H1 (cell line): ENCODE results near the gene CNFN. TPM values are rescaled to one million over a fixed set of nuclear protein-coding genes. Genes with fewer than 3 reads are reported as not detected.

Source experiments
- CTCF ChIA-PET: fragments of 300-600 bp; sonication (Branson Sonifier 250); formaldehyde crosslinking; loops from one replicate; lab custom pipeline; 2021; ENCODE audit not compliant: partially characterized antibody; lab: Charles Lee
- POLR2A ChIA-PET: fragments of 300-600 bp; sonication (Branson Sonifier 250); formaldehyde crosslinking; loops from one replicate; lab custom pipeline; 2021; ENCODE audit warnings: inconsistent platforms; ENCODE audit not compliant: partially characterized antibody; lab: Charles Lee
- DNase-seq, 2 experiments: peaks; one replicate each; pipeline versions ENCODE4 v3.0.0 to v3.0.0-alpha.2; 2010 to 2022; ENCODE audit warnings: low spot score in 2 of 2, low read depth in 1 of 2, mixed read lengths in 1 of 2
- FAIRE-seq: peaks from 2 replicates; lab custom pipeline; 2011; peaks lifted over from hg19 to GRCh38; lab: Jason Lieb, UNC
- H2AFZ ChIP-seq: 2 replicates; pipeline ENCODE4 v1.8.1; 2012; ENCODE audit warnings: low read length, inconsistent platforms
- H2AK5ac ChIP-seq: 2 replicates; pipeline ENCODE4 v1.6.1; 2013; ENCODE audit warnings: low read depth, low read length
- H2BK120ac ChIP-seq: replicated peaks from 2 replicates; pipeline ENCODE3; 2013; ENCODE audit warnings: low read depth, low read length, inconsistent platforms
- H2BK12ac ChIP-seq: 2 replicates; pipeline ENCODE4 v1.6.1; 2013; ENCODE audit warnings: low read depth, low read length
- H2BK15ac ChIP-seq: 2 replicates; pipeline ENCODE4 v1.6.1; 2013; ENCODE audit warnings: low read length
- H2BK20ac ChIP-seq: 2 replicates; pipeline ENCODE4 v1.6.1; 2013; ENCODE audit warnings: low read length
- H2BK5ac ChIP-seq: 2 replicates; pipeline ENCODE4 v1.6.1; 2013; ENCODE audit warnings: low read depth, low read length
- H3K14ac ChIP-seq: 2 replicates; pipeline ENCODE4 v1.6.1; 2013; ENCODE audit warnings: inconsistent platforms; ENCODE audit not compliant: insufficient read length
- H3K18ac ChIP-seq: 2 replicates; pipeline ENCODE4 v1.6.1; 2013; ENCODE audit warnings: low read length; ENCODE audit errors: extremely low read depth
- H3K23ac ChIP-seq: 2 replicates; pipeline ENCODE4 v1.6.1; 2013; ENCODE audit warnings: inconsistent platforms; ENCODE audit not compliant: insufficient read length
- H3K23me2 ChIP-seq: 2 replicates; pipeline ENCODE4 v1.6.1; 2013; ENCODE audit warnings: low read depth, low read length
- H3K27ac ChIP-seq: 2 replicates; pipeline ENCODE4 v1.6.1; 2011; ENCODE audit warnings: low read depth, low read length, inconsistent platforms
- H3K27me3 ChIP-seq, 4 experiments: replicated peaks in 1 of 4; 1 replicate in 1 of 4; 2 replicates in 3 of 4; pipeline versions ENCODE4 v1.6.1 to v1.8.1; 2011 to 2013; ENCODE audit warnings: low read length in 3 of 4, mild to moderate bottlenecking in 3 of 4, inconsistent platforms in 2 of 4, mixed read lengths in 2 of 4, moderate library complexity in 1 of 4; ENCODE audit not compliant: control insufficient read depth in 3 of 4, insufficient read depth in 3 of 4; ENCODE audit errors: extremely low read depth in 1 of 4
- H3K36me3 ChIP-seq, 4 experiments: 2 replicates each; pipeline versions ENCODE4 v1.6.1 to v1.8.1; 2011 to 2013; ENCODE audit warnings: mild to moderate bottlenecking in 4 of 4, low read length in 3 of 4, moderate library complexity in 2 of 4, control low read depth in 1 of 4, inconsistent platforms in 1 of 4; ENCODE audit not compliant: insufficient read depth in 4 of 4, control insufficient read depth in 2 of 4
- H3K4ac ChIP-seq: replicated peaks from 2 replicates; pipeline ENCODE3; 2013; ENCODE audit warnings: low read length, low read depth, mixed read lengths, inconsistent platforms; ENCODE audit not compliant: insufficient read length
- H3K4me1 ChIP-seq, 4 experiments: replicated peaks in 1 of 4; 1 replicate in 1 of 4; 2 replicates in 3 of 4; pipeline versions ENCODE4 v1.6.1 to v1.8.1; 2011 to 2013; ENCODE audit warnings: low read length in 3 of 4, inconsistent platforms in 2 of 4, mixed read lengths in 1 of 4; ENCODE audit not compliant: insufficient read depth in 4 of 4, control insufficient read depth in 3 of 4
- H3K4me2 ChIP-seq, 2 experiments: 2 replicates each; pipeline versions ENCODE4 v1.6.1 to v1.8.1; 2011 to 2013; ENCODE audit warnings: low read depth in 2 of 2, low read length in 2 of 2, control low read depth in 1 of 2, inconsistent platforms in 1 of 2, mild to moderate bottlenecking in 1 of 2; ENCODE audit not compliant: insufficient read depth in 1 of 2
- H3K4me3 ChIP-seq, 4 experiments: fragments of 200-600, 300-600 bp in 1 of 4; sonication (generic), shearing (Covaris generic), sonication (Bioruptor Twin) in 1 of 4; 2 replicates each; pipeline versions ENCODE4 v1.5.1 to v1.8.1; 2011 to 2016; ENCODE audit warnings: low read length in 4 of 4, low read depth in 3 of 4, control low read depth in 2 of 4, inconsistent platforms in 2 of 4, mild to moderate bottlenecking in 2 of 4, mixed read lengths in 1 of 4, moderate library complexity in 1 of 4; ENCODE audit not compliant: insufficient read depth in 2 of 4; ENCODE audit errors: extremely low read depth in 1 of 4
- H3K56ac ChIP-seq: replicated peaks from 2 replicates; pipeline ENCODE3; 2013; ENCODE audit warnings: low read depth, mild to moderate bottlenecking, mixed read lengths, low read length, inconsistent platforms; ENCODE audit not compliant: insufficient read length
- H3K79me1 ChIP-seq: 2 replicates; pipeline ENCODE4 v1.6.1; 2013; ENCODE audit warnings: low read depth, low read length, control low read depth
- H3K79me2 ChIP-seq, 2 experiments: 2 replicates each; pipeline versions ENCODE4 v1.6.1 to v1.8.1; 2012 to 2013; ENCODE audit warnings: low read length in 2 of 2, mild to moderate bottlenecking in 2 of 2, inconsistent platforms in 1 of 2; ENCODE audit not compliant: insufficient read depth in 2 of 2, control insufficient read depth in 1 of 2
- H3K9ac ChIP-seq, 4 experiments: replicated peaks in 1 of 4; 1 replicate in 1 of 4; 2 replicates in 3 of 4; pipeline versions ENCODE4 v1.6.1 to v1.8.1; 2011 to 2013; ENCODE audit warnings: low read depth in 3 of 4, low read length in 3 of 4, control low read depth in 2 of 4, mild to moderate bottlenecking in 2 of 4, moderate library complexity in 2 of 4, inconsistent platforms in 1 of 4; ENCODE audit errors: extremely low read depth in 1 of 4
- H3K9me3 ChIP-seq, 2 experiments: 2 replicates each; pipeline versions ENCODE4 v1.6.1 to v1.8.1; 2012 to 2013; ENCODE audit warnings: mild to moderate bottlenecking in 2 of 2, moderate library complexity in 2 of 2, control low read depth in 1 of 2, inconsistent platforms in 1 of 2, low read depth in 1 of 2, low read length in 1 of 2, mixed read lengths in 1 of 2; ENCODE audit not compliant: insufficient read depth in 2 of 2
- H4K20me1 ChIP-seq, 2 experiments: replicated peaks in 1 of 2; 2 replicates each; pipeline versions ENCODE3 to v1.8.1; 2011 to 2013; ENCODE audit warnings: inconsistent platforms in 2 of 2, low read length in 2 of 2, mild to moderate bottlenecking in 1 of 2; ENCODE audit not compliant: insufficient read depth in 2 of 2, control insufficient read depth in 1 of 2
- H4K5ac ChIP-seq: 2 replicates; pipeline ENCODE4 v1.6.1; 2013; ENCODE audit warnings: low read length, low read depth, mixed read lengths, inconsistent platforms; ENCODE audit not compliant: insufficient read length
- H4K8ac ChIP-seq: 2 replicates; pipeline ENCODE4 v1.8.0; 2013; ENCODE audit warnings: mild to moderate bottlenecking, moderate library complexity, low read length, inconsistent platforms; ENCODE audit not compliant: insufficient read depth; ENCODE audit errors: extremely low read depth
- H4K91ac ChIP-seq: replicated peaks from 2 replicates; pipeline ENCODE3; 2013; ENCODE audit warnings: low read length, mixed read lengths, inconsistent platforms; ENCODE audit not compliant: insufficient read length
- RAD21 ChIP-seq, 2 experiments: IDR thresholded peaks in 1 of 2; conservative IDR thresholded peaks in 1 of 2; 2 replicates each; pipeline ENCODE4 v1.6.1; 2011; ENCODE audit warnings: low read depth in 2 of 2, low read length in 2 of 2, improper control_type of control experiment in 1 of 2, inconsistent platforms in 1 of 2, mild to moderate bottlenecking in 1 of 2, moderate library complexity in 1 of 2
- WGBS, 2 experiments: shearing (Covaris generic) in 1 of 2; methylation state at CpG; one replicate each; pipeline versions ENCODE4 v1.1.6 to v1.1.7; 2013 to 2015; ENCODE audit warnings: low lambda C conversion rate in 2 of 2, mixed read lengths in 2 of 2, inconsistent platforms in 1 of 2, low coverage in 1 of 2, missing lambda C conversion rate in 1 of 2; ENCODE audit not compliant: insufficient replicate concordance in 2 of 2, insufficient coverage in 1 of 2, insufficient read length in 1 of 2; ENCODE audit errors: extremely low coverage in 1 of 2, missing lambda C conversion rate in 1 of 2; 5-methylcytosine and 5-hydroxymethylcytosine counted together
- polyA plus RNA-seq, 7 experiments: library from polyadenylated mRNA; depleted of rRNA in 3 of 7; stranded (reverse) in 5 of 7; unstranded in 2 of 7; fragments of >200 nt in 5 of 7; fragments of 200-250 nt in 2 of 7; gene quantifications; 1 replicate in 5 of 7; 2 replicates in 1 of 7; 4 replicates in 1 of 7; pipeline versions ENCODE4 v1.2.1 to v1.2.3, GENCODE V29; 2011 to 2013; ENCODE audit warnings: missing spikeins in 2 of 7, mixed read lengths in 2 of 7
- total RNA-seq: library from RNA; stranded (reverse); fragmentation: NEBNext Ultra II Directional; extraction: Animal tissue kit (Norgen Biotek cat#: 25700); gene quantifications from 2 replicates; pipeline ENCODE4 v1.2.1, GENCODE V29; 2021

CNFN gene
- total and polyA plus RNA-seq, 2 of the 8 experiments (the other 6 are each of a cell fraction or from before 2014, with no cell fraction given), result 8.9 to 31.5 TPM

DNA sequence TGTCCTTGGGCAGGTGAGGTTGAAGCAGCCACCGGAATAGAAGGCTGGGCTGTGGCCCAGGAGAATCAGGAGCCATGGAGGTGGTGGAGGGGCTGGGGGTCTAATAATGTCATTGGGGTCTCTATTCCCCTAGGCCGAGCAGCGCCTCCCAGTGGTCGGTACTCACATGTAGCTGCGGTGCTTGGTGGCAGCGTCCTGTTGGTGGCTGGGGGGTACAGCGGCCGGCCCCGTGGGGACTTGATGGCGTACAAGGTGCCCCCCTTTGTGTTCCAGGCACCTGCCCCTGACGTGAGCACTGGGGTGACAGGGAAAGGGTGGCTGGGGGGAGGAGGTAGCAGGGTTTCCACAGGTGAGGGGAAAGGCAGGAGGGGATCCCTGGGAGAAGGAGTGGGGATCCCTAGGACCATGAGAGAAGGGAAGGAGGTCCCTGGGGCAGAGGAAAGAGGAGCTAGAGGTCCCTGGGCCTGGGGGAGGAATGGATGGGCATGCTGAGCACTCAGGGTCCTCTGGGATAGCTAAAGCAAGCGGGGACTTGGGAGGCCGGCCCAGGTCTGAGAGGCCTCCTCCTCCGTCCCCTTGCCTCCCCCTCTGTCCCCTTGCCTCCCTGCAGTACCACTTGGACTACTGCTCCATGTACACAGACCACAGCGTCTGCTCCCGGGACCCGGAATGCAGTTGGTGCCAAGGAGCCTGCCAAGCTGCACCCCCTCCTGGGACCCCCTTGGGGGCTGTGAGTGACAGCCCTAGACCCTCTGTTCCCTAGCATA is 46.6 kb downstream of the CNFN start:
- H2BK12ac ChIP-seq, result no peak overlapping the region
- H3K9ac ChIP-seq, result no peak overlapping the region
- no peak overlapping the region for H4K91ac ChIP-seq
- no peaks in the 10 kb centered on the region for H3K4me1 ChIP-seq
- no peak overlapping the region for H4K8ac ChIP-seq
- H3K36me3 ChIP-seq, result peaks cover 0 to 6% (median 0%) of the 10 kb centered on the region in 4 experiments; a peak in 1 of 8 replicates
- ChIA-PET POLR2A (interaction anchor here (1.9 kb wide), 1 partner anchor 11 kb away, joined by 5 read pairs; no protein-coding TSS in a partner anchor), CTCF (interaction anchor here (0.6 to 6.1 kb wide), 31 partner anchors 11 to 1654 kb away, joined by 3 to 90 read pairs (median 3); partner anchors contain the start of genes RABAC1 and ZNF526)
- H3K23me2 ChIP-seq, result no peaks in the 10 kb centered on the region
- no peak overlapping the region for H2BK20ac ChIP-seq
- no peaks in the 10 kb centered on the region for H4K20me1 ChIP-seq
- no peak overlapping the region for H3K4ac ChIP-seq
- no peak overlapping the region for H2AFZ ChIP-seq
- H2BK5ac ChIP-seq, result no peak overlapping the region
- no peak overlapping the region for H2BK15ac ChIP-seq
- no peak overlapping the region for H3K18ac ChIP-seq
- no peaks in the 10 kb centered on the region for H3K27me3 ChIP-seq
- no peak overlapping the region for H3K23ac ChIP-seq
- H3K9me3 ChIP-seq, result no peaks in the 10 kb centered on the region
- H3K56ac ChIP-seq, result no peak overlapping the region
- FAIRE-seq, result no peak
- H2AK5ac ChIP-seq, result no peak overlapping the region
- WGBS, 2 experiments, result 81% methylated on average over 16 of the region's 17 CpGs; no CpG with 5 or more reads in 1 of the 2 experiments
- no peak overlapping the region for H3K14ac ChIP-seq
- no peak overlapping the region for H3K27ac ChIP-seq
- peak in 1 of 2 experiments; percentile 82 for DNase-seq
- no peak overlapping the region for H2BK120ac ChIP-seq
- H3K79me2 ChIP-seq, result no peaks in the 10 kb centered on the region
- H3K4me3 ChIP-seq, result no peak overlapping the region
- no peak overlapping the region for H4K5ac ChIP-seq
- H3K79me1 ChIP-seq, result no peaks in the 10 kb centered on the region
- H3K4me2 ChIP-seq, result no peak overlapping the region
- TF ChIP-seq RAD21 (IDR thresholded peaks at IDR 0.05 in 1 of 2, conservative IDR thresholded peaks at IDR 0.05 in 1 of 2; ENCODE audit: low read depth in 2 of 2, low read length in 2 of 2), result peak; percentile 25 to 55; a peak in 2 of 4 replicates
